ENCODE measurements around the gene SPEM2. TPM values are rescaled to one million over a fixed set of nuclear protein-coding genes. Genes with fewer than 3 reads are reported as not detected.

The SPEM2 gene
- total RNA-seq, 3 donors from 2014 or later = not detected

GRCh38 chr17:7465597-7466275 is 40.3 kb downstream of the SPEM2 start:
- Histone ChIP-seq H3K9me3 (no peaks in the 10 kb centered on the region), H3K4me3 (no peak overlapping the region), H3K36me3 (ENCODE audit: low read depth) (no peaks in the 10 kb centered on the region), H3K4me1 (ENCODE audit: low read depth) (peaks cover 6% of the 10 kb centered on the region)
- ATAC-seq (no peak), DNase-seq (peak in 1 of 3 donors; percentile 49)
- no peak for TF ChIP-seq CTCF (IDR thresholded peaks at IDR 0.05)
- intact Hi-C loops (cut with DNase I, micrococcal nuclease) = no loop called here

GRCh38 chr17:7466318-7466638 is 40.9 kb downstream of the SPEM2 start:
- ATAC-seq (no peak), DNase-seq (no peak)
- no peaks in the 10 kb centered on the region for H3K9me3 ChIP-seq
- TF ChIP-seq CTCF (IDR thresholded peaks at IDR 0.05) = no peak
- H3K36me3 ChIP-seq (ENCODE audit: low read depth) = no peaks in the 10 kb centered on the region
- H3K4me1 ChIP-seq (ENCODE audit: low read depth) = peaks cover 6% of the 10 kb centered on the region
- H3K4me3 ChIP-seq = no peak overlapping the region
- intact Hi-C loops (cut with DNase I, micrococcal nuclease) = no loop called here

DNA sequence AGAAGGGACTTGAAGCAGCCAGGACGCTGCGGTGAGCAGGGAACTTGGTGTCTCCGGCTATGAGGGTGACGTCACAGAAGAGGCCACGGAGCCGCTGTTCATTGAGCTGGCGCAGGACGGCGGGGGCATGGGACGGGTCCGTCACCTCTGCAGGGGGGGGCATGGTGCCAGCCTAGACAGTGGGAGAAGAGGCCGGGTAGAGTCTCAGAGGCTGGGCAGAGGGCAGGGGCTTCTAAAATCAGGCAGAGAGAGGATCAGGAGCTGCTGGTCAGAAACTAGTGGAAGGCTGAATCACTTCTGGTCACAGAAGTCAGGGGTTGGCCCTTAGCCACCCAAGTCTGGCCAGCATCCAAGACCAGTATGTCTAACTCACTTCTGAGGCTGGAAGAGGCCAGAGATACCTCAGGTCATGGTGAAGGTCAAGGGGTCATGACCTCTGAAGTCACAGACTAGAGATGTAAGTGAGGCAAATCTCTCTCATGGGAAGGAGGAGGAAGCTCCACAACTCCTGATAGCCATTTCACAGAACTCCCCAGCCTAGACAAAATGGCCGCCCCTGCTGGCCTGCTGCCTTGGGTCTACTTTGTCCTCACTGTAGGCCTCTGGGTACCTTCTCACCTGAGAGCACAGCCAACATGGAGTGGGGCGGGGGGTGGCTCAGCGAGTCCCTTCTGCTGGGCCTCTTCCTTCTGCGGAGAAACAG is 41.4 kb downstream of the SPEM2 start:
- intact Hi-C loops (cut with DNase I, micrococcal nuclease) = no loop called here
- TF ChIP-seq CTCF (IDR thresholded peaks at IDR 0.05) = no peak
- DNase-seq (peak in 1 of 3 donors; percentile 47), ATAC-seq (peak; percentile 19)
- Histone ChIP-seq H3K4me3 (no peak overlapping the region), H3K36me3 (ENCODE audit: low read depth) (no peaks in the 10 kb centered on the region), H3K9me3 (no peaks in the 10 kb centered on the region), H3K4me1 (ENCODE audit: low read depth) (peaks cover 6% of the 10 kb centered on the region)

GRCh38 chr17:7467498-7467897 is 42.1 kb downstream of the SPEM2 start:
- ATAC-seq (no peak), DNase-seq (no peak)
- no peak for TF ChIP-seq CTCF (IDR thresholded peaks at IDR 0.05)
- H3K4me3 ChIP-seq = no peak overlapping the region
- intact Hi-C loops (cut with DNase I, micrococcal nuclease) = no loop called here
- peaks cover 6% of the 10 kb centered on the region for H3K4me1 ChIP-seq (ENCODE audit: low read depth)
- no peaks in the 10 kb centered on the region for H3K9me3 ChIP-seq
- H3K36me3 ChIP-seq (ENCODE audit: low read depth) = no peaks in the 10 kb centered on the region

- no peaks in the 10 kb centered on the region for H3K36me3 ChIP-seq (ENCODE audit: low read depth)
- intact Hi-C loops (cut with DNase I, micrococcal nuclease) = no loop called here
- no peak for TF ChIP-seq CTCF (IDR thresholded peaks at IDR 0.05)
- no peak overlapping the region for H3K4me3 ChIP-seq
- no peaks in the 10 kb centered on the region for H3K9me3 ChIP-seq
- DNase-seq = no peak
- ATAC-seq = no peak
- H3K4me1 ChIP-seq (ENCODE audit: low read depth) = peaks cover 6% of the 10 kb centered on the region
These were observed 42.9 kb downstream of the SPEM2 start for GRCh38 chr17:7468290-7468689.
